ENCODE measurements around the gene RRAGA.
A peak's percentile ranks its signal among the peaks of the same experiment; 100 is the strongest.

RRAGA gene

DNA sequence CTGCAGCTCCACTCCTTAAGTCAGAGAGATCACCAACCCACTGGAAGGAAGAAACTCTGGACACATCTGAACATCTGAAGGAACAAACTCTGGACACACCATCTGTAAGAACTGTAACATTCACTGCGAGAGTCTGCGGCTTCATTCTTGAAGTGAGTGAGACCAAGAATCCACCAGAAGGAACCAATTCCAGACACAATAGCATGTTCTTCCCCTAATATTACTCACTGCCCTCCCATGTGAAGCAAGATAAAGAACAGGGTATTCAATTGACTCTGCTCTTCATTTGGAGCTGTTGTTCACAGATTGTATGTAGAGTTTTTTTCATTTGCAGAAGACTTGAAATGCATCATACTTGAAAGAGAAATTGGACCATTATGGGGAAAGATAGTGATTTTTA, 27.0 kb upstream of the RRAGA start:
- Mint-ChIP-seq H3K4me1 (peaks cover 10% of the 10 kb centered on the region), H3K27ac (peak overlapping the region in 1 of 3 experiments; percentile 17), H3K9me3 (no peaks in the 10 kb centered on the region)

GRCh38 chr9:19023078-19023477, 26.1 kb upstream of the RRAGA start:
- no peak overlapping the region for H3K4me3 Mint-ChIP-seq
- H3K27me3 Mint-ChIP-seq (ENCODE audit: low read depth), result peaks cover 6% of the 10 kb centered on the region
- TF ChIP-seq CTCF (IDR thresholded peaks at IDR 0.05; ENCODE audit: unreplicated experiment in 3 of 3), result no peak
- H3K4me1 Mint-ChIP-seq, result peaks cover 10% of the 10 kb centered on the region
- H3K36me3 Mint-ChIP-seq (ENCODE audit: low read depth), result no peaks in the 10 kb centered on the region
- H3K9me3 Mint-ChIP-seq, result no peaks in the 10 kb centered on the region
- peak overlapping the region in 2 of 3 experiments; percentile 16 to 48 for H3K27ac Mint-ChIP-seq

More for the DNA sequence above, 27.0 kb upstream of the RRAGA start:
- no peaks in the 10 kb centered on the region for H3K36me3 Mint-ChIP-seq (ENCODE audit: low read depth)
- peaks cover 6% of the 10 kb centered on the region for H3K27me3 Mint-ChIP-seq (ENCODE audit: low read depth)
- TF ChIP-seq CTCF (IDR thresholded peaks at IDR 0.05; ENCODE audit: unreplicated experiment in 3 of 3), result no peak
- no peak overlapping the region for H3K4me3 Mint-ChIP-seq

GRCh38 chr9:19026375-19026774, 22.9 kb upstream of the RRAGA start:
- H3K36me3 Mint-ChIP-seq (ENCODE audit: low read depth), result no peaks in the 10 kb centered on the region
- TF ChIP-seq CTCF (IDR thresholded peaks at IDR 0.05; ENCODE audit: unreplicated experiment in 3 of 3), result no peak
- H3K9me3 Mint-ChIP-seq, result no peaks in the 10 kb centered on the region
- no peak overlapping the region for H3K4me3 Mint-ChIP-seq
- peaks cover 25% of the 10 kb centered on the region for H3K4me1 Mint-ChIP-seq
- peaks cover 5% of the 10 kb centered on the region for H3K27me3 Mint-ChIP-seq (ENCODE audit: low read depth)
- peak overlapping the region in 2 of 3 experiments; percentile 19 to 59 for H3K27ac Mint-ChIP-seq

GRCh38 chr9:19027825-19028224, 21.4 kb upstream of the RRAGA start:
- Mint-ChIP-seq H3K36me3 (ENCODE audit: low read depth) (no peaks in the 10 kb centered on the region), H3K4me3 (no peak overlapping the region), H3K9me3 (no peaks in the 10 kb centered on the region), H3K27me3 (ENCODE audit: low read depth) (peaks cover 4% of the 10 kb centered on the region), H3K27ac (peak overlapping the region in 1 of 3 experiments; percentile 80), H3K4me1 (peaks cover 25% of the 10 kb centered on the region)
- TF ChIP-seq CTCF (IDR thresholded peaks at IDR 0.05; ENCODE audit: unreplicated experiment in 3 of 3), result no peak

GRCh38 chr9:19028835-19029451, 20.3 kb upstream of the RRAGA start:
- peak overlapping the region in 1 of 3 experiments; percentile 41 for H3K4me3 Mint-ChIP-seq
- no peaks in the 10 kb centered on the region for H3K36me3 Mint-ChIP-seq (ENCODE audit: low read depth)
- H3K27ac Mint-ChIP-seq, result peak overlapping the region; percentile 33 to 88 (median 80)
- peaks cover 4% of the 10 kb centered on the region for H3K27me3 Mint-ChIP-seq (ENCODE audit: low read depth)
- peak; percentile 71 to 84 (median 78) for TF ChIP-seq CTCF (IDR thresholded peaks at IDR 0.05; ENCODE audit: unreplicated experiment in 3 of 3)
- H3K4me1 Mint-ChIP-seq, result peaks cover 20% of the 10 kb centered on the region
- no peaks in the 10 kb centered on the region for H3K9me3 Mint-ChIP-seq

DNA sequence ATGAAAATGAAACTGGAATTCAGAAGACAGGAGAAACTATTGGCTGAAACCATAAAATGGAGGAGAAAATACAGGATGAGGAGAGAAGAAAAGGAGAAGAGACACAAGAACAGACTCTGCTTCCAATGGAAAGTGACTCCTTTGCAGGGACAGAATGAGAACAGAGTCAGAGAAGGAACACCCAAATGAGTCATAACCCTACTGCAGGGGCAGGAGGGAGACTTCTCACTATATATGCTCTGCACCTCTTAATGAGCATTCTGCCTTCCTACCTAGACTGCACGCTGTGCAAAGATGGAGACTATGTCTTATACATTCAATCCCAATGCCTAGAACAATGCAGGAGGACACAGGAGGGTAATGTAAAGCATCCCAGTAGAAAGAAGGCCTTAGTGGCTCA, 18.3 kb upstream of the RRAGA start:
- no peak overlapping the region for H3K27ac Mint-ChIP-seq
- H3K9me3 Mint-ChIP-seq, result peaks cover 6% of the 10 kb centered on the region
- H3K4me1 Mint-ChIP-seq, result peaks cover 14% of the 10 kb centered on the region
- peaks cover 4% of the 10 kb centered on the region for H3K36me3 Mint-ChIP-seq (ENCODE audit: low read depth)
- no peak overlapping the region for H3K4me3 Mint-ChIP-seq
- peaks cover 4% of the 10 kb centered on the region for H3K27me3 Mint-ChIP-seq (ENCODE audit: low read depth)
- no peak for TF ChIP-seq CTCF (IDR thresholded peaks at IDR 0.05; ENCODE audit: unreplicated experiment in 3 of 3)

Data from nephron (organoid).